ENCODE measurements around the gene ANAPC16.

Gene ANAPC16

GRCh38 chr10:72276013-72276387 is 60.2 kb downstream of the ANAPC16 start:
- no peaks in the 10 kb centered on the region for H3K27me3 ChIP-seq (ENCODE audit: insufficient read depth, low read length)
- H2AFZ ChIP-seq (ENCODE audit: low read length) = no peak overlapping the region
- peak overlapping the region; percentile 92 for H3K27ac ChIP-seq (ENCODE audit: low read depth, low read length, poor library complexity, severe bottlenecking)
- peak overlapping the region; percentile 84 for H3K4me2 ChIP-seq (ENCODE audit: low read length)
- no peaks in the 10 kb centered on the region for H3K9me2 ChIP-seq (ENCODE audit: low read depth, low read length)
- H4K20me1 ChIP-seq (ENCODE audit: insufficient read depth, low read length) = no peaks in the 10 kb centered on the region
- H3F3A ChIP-seq (ENCODE audit: insufficient read depth, low read length) = peaks cover 9% of the 10 kb centered on the region; the same call in 1 of the 2 replicates
- peak overlapping the region; percentile 92; the same call in 1 of the 2 replicates for H3K9ac ChIP-seq (ENCODE audit: low read length)
- TF ChIP-seq EZH2 (IDR thresholded peaks at IDR 0.05; ENCODE audit: borderline replicate concordance, low read length) (no peak), CTCF (IDR thresholded peaks at IDR 0.05; ENCODE audit: low read length) (no peak)
- H3K36me3 ChIP-seq (ENCODE audit: insufficient read depth, low read length) = peaks cover 25% of the 10 kb centered on the region
- no peaks in the 10 kb centered on the region for H3K9me3 ChIP-seq (ENCODE audit: low read length)
- peak overlapping the region; percentile 87 for H3K4me3 ChIP-seq (ENCODE audit: low read depth, low read length, poor library complexity, severe bottlenecking)
- peaks cover 29% of the 10 kb centered on the region for H3K4me1 ChIP-seq (ENCODE audit: insufficient read depth, low read length, severe bottlenecking)
- H3K79me2 ChIP-seq (ENCODE audit: insufficient read depth, low read length) = no peaks in the 10 kb centered on the region

DNA sequence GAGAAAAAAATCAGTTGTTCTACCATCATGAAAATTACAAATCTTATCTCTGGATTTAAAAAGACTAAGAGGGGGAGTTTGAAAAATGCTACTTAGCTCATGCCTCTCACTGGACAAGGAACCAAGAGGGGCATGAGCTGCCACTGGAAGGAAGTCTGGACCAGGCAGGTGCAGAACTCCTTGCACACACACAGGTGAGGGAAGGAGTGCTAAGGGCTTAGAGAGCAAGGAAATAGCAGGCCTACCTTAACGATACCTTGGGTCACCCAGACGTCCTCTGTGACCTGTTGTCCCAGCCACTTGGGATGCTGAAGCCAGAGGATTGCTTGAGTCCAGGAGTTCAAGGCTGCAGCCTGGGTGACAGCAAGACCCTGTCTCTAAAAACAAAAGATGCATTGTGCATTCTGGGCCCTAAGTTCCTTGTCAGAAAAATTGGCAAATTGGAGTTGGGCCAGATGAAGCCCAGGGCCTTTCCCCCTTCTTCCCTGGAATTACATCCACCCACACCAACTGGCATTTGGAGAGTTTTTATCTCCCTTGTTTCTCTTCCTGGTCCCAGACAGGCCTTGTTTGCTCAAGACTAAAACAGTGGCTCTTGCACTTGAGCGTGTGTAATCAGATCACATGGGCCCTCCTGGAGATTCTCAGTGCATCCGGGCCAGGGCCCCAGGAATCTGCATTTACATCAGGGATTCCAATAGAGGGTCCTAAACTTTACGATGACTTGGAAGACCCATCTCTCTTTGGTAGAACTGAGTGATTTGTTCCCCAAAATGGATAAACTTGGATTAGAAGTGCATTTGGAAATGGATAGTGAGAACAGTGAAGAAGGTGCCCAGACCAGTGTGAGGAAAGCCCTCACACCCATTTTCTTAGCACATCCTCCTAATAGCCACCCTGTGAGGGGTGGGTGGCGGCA is 60.9 kb downstream of the ANAPC16 start:
- Histone ChIP-seq H3F3A (ENCODE audit: insufficient read depth, low read length) (peaks cover 9% of the 10 kb centered on the region; the same call in 1 of the 2 replicates), H3K4me2 (ENCODE audit: low read length) (peak overlapping the region; percentile 84; the same call in 1 of the 2 replicates), H3K27me3 (ENCODE audit: insufficient read depth, low read length) (no peaks in the 10 kb centered on the region), H3K9me3 (ENCODE audit: low read length) (no peaks in the 10 kb centered on the region), H3K4me3 (ENCODE audit: low read depth, low read length, poor library complexity, severe bottlenecking) (peak overlapping the region; percentile 87), H3K27ac (ENCODE audit: low read depth, low read length, poor library complexity, severe bottlenecking) (peak overlapping the region; percentile 92), H3K36me3 (ENCODE audit: insufficient read depth, low read length) (peaks cover 25% of the 10 kb centered on the region), H4K20me1 (ENCODE audit: insufficient read depth, low read length) (no peaks in the 10 kb centered on the region), H3K9ac (ENCODE audit: low read length) (no peak overlapping the region), H3K4me1 (ENCODE audit: insufficient read depth, low read length, severe bottlenecking) (peaks cover 29% of the 10 kb centered on the region), H2AFZ (ENCODE audit: low read length) (no peak overlapping the region), H3K9me2 (ENCODE audit: low read depth, low read length) (no peaks in the 10 kb centered on the region), H3K79me2 (ENCODE audit: insufficient read depth, low read length) (no peaks in the 10 kb centered on the region)
- TF ChIP-seq EZH2 (IDR thresholded peaks at IDR 0.05; ENCODE audit: borderline replicate concordance, low read length) (no peak), CTCF (IDR thresholded peaks at IDR 0.05; ENCODE audit: low read length) (no peak)

DNA sequence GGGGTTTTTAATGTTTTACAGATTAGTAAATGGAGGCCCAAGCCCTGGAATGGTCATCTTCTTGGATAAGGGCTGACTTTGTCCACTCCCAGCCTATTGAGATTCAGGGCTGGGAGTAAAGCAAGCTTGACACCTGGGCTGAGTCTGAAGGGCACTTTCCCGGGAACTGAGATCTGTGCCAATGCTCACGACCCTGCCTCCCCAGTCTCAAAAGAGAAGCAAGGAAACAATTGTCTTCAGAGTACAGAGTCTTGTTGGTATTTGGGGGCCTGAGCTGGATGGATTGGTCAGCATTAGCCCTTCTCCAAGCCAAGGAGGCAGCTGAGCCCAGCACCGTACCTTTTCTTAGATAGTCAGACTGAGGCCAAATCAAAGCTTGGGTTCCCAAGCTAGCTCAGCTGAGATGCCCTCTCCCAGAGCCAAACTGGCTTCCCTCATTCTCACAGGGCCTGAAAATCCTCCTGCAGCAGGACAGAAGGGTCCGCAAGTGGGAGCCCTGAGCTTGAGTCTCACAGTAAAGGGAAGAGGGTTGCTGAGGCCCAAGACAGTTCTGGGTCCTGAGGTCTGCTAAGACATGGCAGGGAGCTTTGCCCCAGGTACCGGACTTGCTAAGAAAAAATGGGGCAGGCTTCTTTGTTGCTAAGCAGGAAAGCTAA is 61.7 kb downstream of the ANAPC16 start:
- Histone ChIP-seq H3K4me1 (ENCODE audit: insufficient read depth, low read length, severe bottlenecking) (peaks cover 26% of the 10 kb centered on the region), H2AFZ (ENCODE audit: low read length) (no peak overlapping the region), H3K9ac (ENCODE audit: low read length) (no peak overlapping the region), H3K4me3 (ENCODE audit: low read depth, low read length, poor library complexity, severe bottlenecking) (no peak overlapping the region), H3K27me3 (ENCODE audit: insufficient read depth, low read length) (no peaks in the 10 kb centered on the region), H3K4me2 (ENCODE audit: low read length) (no peak overlapping the region), H3K27ac (ENCODE audit: low read depth, low read length, poor library complexity, severe bottlenecking) (peak overlapping the region; percentile 92), H3K79me2 (ENCODE audit: insufficient read depth, low read length) (no peaks in the 10 kb centered on the region), H3K9me3 (ENCODE audit: low read length) (no peaks in the 10 kb centered on the region), H3K9me2 (ENCODE audit: low read depth, low read length) (no peaks in the 10 kb centered on the region), H3F3A (ENCODE audit: insufficient read depth, low read length) (peaks cover 9% of the 10 kb centered on the region; the same call in 1 of the 2 replicates), H4K20me1 (ENCODE audit: insufficient read depth, low read length) (no peaks in the 10 kb centered on the region), H3K36me3 (ENCODE audit: insufficient read depth, low read length) (peaks cover 25% of the 10 kb centered on the region)
- no peak for TF ChIP-seq CTCF (IDR thresholded peaks at IDR 0.05; ENCODE audit: low read length)
- TF ChIP-seq EZH2 (IDR thresholded peaks at IDR 0.05; ENCODE audit: borderline replicate concordance, low read length) = no peak

Data from OCI-LY1 (cell line).